Stimulated activated CD4-positive, alpha-beta T cell treated with anti-CD3 and anti-CD28 coated beads, Interleukin-1b, Interleukin-23, amount 100 ng/mL, for 48 hours (primary cell): ENCODE results near the gene CORO1C.
A peak's percentile ranks its signal among the peaks of the same experiment; 100 is the strongest.
"Not testable (repeated sequence)": the region's sequence is repeated elsewhere in the genome, so short reads cannot be mapped to it uniquely, and the experiment has no call there.

Source experiments
- DNase-seq: peaks from one replicate; pipeline ENCODE4 v3.0.0-alpha.2; 2020

The CORO1C gene

DNA sequence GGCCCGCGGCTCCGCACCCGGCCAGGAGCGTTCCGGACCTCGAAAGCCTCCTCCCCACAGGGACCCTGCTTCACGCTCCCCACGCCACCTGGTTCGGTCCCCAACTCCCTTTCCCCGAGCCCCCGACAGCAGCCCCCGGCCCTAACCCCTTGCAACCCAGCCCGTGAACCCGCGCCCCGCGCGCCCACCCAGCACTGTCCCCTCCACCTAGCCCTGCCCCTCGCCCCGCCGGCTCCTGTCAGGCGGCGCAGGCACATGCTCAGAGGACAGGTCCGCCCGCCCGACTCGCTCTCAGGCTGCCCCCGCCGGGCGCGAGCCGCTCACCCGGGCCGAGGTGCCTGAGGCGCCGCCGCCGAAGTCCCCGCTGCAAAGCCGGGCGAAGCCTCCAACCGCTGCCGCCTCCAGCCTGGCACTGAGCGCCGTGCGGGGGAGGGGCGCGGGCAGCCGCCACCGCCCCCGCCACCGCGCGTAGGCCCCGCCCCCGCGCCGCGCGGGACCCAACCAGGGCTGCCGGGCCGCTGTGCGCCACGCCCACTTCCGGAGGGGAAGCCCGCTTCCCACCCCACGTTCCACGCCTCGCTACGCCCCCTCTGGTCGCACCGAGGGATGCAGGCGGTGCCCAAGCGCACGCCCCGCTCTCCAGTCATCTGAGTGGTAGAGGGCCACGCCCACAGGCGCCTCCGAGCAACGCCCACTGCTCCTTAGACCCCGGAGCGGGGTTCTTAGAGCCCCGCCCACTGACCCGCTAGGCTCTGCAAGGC, at the start of gene CORO1C:
Gene CORO1C, minus strand, starts transcription at position 414 of the 761 bp plus-strand sequence. CDS start 30,200 bp downstream, outside the sequence.
- DNase-seq = peak; percentile 96

DNA sequence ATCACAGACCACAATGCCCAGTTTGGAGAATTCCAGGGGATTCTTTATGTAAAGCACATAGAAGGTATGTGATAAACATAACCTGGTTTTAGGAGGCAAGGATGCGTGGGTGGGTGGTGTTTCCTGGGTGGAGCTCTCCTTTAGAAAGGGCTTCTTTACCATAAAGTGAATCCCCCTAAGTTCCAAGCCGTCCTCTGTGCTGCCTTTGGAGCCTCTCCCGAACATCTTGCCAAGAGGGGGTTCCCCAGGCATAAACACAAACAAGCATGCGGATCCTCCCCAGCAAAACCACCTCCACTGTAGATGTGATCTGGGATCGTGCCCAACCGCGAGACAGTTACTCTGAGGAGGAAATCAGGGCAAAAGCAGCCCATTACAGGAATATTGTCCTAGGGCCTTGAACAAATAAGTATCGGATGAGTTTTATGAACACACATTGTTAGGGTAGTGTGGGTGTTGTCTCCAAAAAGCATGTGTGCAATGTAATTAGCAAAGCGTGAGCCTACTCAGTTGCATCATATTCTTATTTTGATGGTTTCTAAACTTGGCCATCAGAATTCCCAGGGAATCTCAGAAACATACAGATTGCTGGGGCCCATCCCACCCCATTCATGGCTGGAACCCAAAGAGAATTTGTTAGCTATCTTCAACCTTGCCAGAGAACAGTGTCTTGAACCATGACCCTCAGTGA, 48.8 kb upstream of the CORO1C start:
- no peak for DNase-seq

DNA sequence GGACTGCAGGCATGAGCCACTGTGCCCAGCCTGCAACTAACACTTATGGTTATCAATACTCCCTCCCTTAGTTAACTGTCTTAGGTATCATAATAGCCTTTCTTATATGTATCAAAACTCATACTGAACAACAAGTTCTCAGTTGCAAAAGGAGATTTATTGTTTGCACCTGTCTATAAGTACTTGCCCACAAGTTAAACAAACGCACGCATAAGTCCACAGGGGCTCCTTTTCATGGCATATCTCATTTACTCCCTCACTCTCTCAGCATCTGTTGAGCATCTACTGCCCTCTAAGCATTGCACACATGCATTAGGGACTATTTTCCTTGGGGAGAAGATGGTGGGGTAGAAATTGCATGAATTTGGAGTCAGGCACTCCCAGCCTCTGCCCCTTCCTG, 46.7 kb upstream of the CORO1C start:
- no peak for DNase-seq

GRCh38 chr12:108777156-108777555, 45.8 kb upstream of the CORO1C start:
- DNase-seq = no peak

DNA sequence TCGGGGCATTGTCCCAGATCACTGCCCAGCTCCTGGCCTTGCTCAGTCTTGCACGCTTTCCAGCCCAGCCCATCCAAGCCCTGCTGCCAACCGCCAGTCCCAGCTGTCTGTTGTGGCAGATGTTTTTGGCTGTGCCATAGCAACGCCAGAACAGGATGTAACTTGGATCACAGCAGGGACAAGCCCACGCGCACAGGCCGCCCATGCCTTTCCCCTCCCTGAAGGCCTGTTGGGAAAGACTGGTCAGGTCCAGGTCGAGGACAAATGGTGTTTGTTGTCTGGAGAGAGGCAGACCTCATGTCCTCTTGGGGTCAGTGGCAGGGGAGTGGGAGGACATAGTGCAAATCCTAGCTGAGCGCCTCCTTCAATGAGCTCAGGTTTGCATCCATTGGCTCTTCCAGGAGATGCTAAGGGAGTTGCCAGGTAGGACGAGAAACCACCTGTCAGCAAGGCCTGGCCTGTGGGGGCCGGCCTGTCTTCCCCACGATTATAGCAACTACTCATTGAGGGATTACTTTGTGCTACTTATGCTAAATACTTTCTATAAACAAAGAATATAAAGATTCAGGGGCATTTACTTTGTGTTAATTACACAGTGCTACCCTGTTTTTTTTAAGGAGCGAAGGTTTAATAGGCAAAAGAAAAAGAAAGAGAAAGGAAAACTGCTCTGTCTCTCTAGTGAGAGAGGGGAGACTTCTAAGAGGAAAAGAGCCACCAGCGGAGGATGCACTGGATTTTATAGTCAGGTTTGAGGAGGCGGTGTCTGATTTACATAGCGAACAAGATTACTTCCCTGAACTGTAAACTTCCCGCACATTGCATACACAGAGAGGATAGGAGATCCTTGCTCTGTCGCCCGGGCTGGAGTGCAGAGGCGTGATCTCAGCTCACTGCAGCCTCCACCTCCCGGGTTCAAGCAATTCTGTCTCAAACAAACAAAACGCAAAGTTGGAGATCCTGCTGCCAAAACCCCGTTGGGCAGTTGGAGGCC, 42.8 kb upstream of the CORO1C start:
- no peak for DNase-seq

- no peak for DNase-seq
These were observed 41.8 kb upstream of the CORO1C start for GRCh38 chr12:108772891-108773797.

GRCh38 chr12:108772247-108772646, 40.9 kb upstream of the CORO1C start:
- DNase-seq = no peak

DNA sequence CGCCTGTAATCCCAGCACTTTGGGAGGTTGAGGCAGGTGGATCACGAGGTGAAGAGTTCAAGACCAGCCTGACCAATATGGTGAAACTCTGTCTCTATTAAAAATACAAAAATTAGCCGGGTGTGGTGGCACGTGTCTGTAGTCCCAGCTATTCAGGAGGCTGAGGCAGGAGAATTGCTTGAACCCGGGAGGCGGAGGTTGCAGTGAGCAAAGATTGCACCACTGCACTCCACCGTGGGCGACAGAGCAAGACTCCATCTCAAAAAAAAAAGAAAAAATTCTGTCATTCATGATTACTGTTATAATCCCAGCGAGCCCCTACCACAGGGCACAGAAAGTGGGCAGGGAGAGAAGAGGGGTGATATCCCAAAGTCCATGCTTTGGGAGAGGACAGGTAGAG, 40.5 kb upstream of the CORO1C start:
- not testable (repeated sequence) for DNase-seq

DNA sequence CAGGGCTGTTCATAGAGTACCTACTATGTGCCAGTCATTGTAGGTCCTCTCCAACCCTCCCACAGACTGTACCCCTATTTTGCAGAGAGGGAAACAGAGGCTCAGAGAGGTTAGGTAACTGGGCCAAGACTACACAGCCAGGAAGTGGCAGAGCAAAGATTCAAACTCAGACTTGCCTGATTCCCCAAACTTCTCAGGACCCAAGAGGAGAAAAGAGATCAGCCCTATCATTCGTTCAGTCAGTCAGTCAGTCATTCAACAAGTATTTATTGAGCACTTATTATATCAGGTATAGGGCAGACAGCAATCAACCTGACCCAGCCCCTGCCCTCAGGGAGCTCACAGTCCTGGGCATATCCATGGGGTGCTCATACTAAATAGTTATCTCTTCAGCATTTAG, 39.6 kb upstream of the CORO1C start:
- DNase-seq = no peak

DNA sequence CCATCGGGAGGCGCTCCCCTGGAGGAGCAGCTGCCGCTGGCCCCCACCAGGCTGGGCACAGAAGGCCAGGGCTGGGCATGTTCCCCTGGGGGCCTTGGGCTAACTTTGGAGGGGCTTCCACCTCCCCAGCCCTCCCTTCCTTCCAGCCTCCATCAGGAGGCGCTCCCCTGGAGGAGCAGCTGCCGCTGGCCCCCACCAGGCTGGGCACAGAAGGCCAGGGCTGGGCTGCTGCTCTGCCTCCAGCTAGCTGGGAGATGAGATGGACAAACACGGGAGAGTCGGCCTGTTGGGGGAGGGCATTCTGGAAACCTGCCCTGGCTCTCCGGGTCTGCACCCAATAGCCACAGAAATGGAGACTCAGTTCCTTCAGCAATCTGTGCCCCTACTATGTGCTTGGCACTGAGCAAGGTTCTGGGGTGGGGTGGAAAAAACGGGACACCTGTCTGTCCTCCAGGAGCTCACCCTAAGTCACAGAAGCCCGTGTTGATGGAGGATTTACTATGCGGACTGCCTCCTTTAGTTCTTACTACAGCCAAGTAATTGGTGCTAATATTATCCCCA, 39.0 kb upstream of the CORO1C start:
- no peak for DNase-seq

- no peak for DNase-seq
These were observed 37.5 kb upstream of the CORO1C start for GRCh38 chr12:108768591-108769500.

GRCh38 chr12:108766294-108766693, 35.0 kb upstream of the CORO1C start:
- DNase-seq = no peak

- DNase-seq = no peak
These were observed 34.0 kb upstream of the CORO1C start for GRCh38 chr12:108765289-108765764.

- no peak for DNase-seq
These were observed 33.4 kb upstream of the CORO1C start for GRCh38 chr12:108764540-108765288.

DNA sequence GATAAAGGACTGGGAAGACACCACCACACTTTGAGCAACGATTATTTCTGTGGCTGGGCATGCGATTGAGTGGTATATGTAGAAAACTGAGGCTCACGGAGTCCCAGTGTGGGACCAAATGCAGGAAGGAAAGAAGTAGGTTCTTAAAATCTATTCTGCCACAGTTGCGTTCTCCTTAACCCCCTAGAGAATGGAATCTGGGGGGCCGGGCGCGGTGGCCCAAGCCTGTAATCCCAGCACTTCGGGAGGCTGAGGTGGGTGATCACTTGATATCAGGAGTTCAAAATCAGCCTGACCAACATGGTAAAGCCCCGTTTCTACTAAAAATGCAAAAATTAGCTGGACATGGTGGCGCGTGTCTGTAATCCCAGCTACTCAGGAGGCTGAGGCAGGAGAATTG, 29.9 kb upstream of the CORO1C start:
- no peak for DNase-seq

DNA sequence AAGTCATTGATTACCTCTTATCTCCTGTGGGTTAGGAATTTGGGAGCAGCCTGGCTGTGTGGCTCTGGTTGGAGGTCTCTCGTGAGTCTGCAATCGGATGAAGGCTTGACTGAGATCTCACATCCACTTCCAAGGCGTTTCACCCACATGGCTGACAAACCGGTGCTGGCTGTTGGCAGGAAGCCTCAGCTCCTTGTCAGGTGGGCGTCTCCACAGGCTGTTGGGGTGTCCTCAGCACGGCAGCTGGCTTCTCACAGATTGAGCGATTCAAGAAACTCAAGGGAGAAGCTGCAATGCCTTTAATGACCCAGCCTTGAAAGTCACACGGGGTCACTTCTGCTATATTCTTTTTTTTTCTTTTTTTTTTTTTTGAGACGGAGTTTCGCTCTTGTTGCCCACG, 28.6 kb upstream of the CORO1C start:
- DNase-seq = no peak

GRCh38 chr12:108757856-108758255, 26.5 kb upstream of the CORO1C start:
- DNase-seq = no peak

DNA sequence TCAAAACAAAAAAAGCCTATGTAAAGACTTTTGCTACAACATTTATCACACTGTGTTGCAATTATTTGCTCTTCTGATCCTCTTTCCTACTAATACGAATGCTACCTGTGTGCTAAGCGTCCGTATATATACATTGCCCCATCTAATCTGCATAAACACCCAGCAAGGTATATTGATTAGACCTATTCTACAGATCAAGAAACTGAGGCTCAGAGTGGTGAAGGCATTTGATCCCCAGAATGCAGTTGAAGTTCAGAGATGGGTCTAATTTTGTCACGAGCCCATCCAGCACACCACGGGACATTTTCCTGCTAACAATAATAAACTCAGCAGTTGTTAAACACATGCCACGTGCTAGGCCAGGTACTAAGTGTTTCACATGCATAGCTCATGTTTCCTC, 25.1 kb upstream of the CORO1C start:
- no peak for DNase-seq

GRCh38 chr12:108755481-108755880, 24.2 kb upstream of the CORO1C start:
- no peak for DNase-seq

DNA sequence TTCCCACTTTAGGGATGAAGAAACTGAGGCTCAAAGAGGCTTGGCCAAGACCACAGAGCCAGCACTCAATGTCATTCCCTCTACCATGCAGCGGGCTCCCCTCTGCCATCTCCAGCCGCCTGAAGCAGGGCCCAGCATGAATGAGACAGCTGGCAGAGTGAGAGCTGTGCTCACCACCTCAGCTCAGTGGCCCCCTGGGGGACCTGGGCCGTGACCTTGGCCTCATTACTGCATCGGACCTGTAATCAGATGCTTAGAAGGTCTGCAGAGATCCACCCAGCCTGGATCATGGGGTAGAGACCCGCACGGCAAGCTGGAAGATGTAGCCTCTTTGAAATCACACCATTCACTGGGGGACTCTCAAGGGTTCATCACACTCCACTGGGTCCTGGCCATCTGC, 22.7 kb upstream of the CORO1C start:
- DNase-seq = no peak
